Stimulated activated naive CD8-positive, alpha-beta T cell treated with anti-CD3 and anti-CD28 coated beads, Interleukin-15, amount 100 ng/mL, for 72 hours (primary cell): Measurements from ENCODE around the gene DIP2C.

Source experiments
- ATAC-seq: fragments of 150-1000 bp; cut with Tn5 transposase; 2 replicates; pipeline ENCODE4 v1.10.0; 2021; ENCODE audit warnings: mild to moderate bottlenecking, moderate library complexity
- DNase-seq, 2 donors: peaks; one replicate each; pipeline ENCODE4 v3.0.0; 2021 to 2022
- H3K27ac Mint-ChIP-seq, 2 donors: one replicate each; pipeline ENCODE4 v1.8.0; 2022; ENCODE audit warnings: mild to moderate bottlenecking in 2 of 2, mixed read lengths in 2 of 2, moderate library complexity in 2 of 2
- H3K27me3 Mint-ChIP-seq: one replicate; pipeline ENCODE4 v1.8.0; 2022; ENCODE audit warnings: mixed read lengths
- H3K4me1 Mint-ChIP-seq: one replicate; pipeline ENCODE4 v1.8.0; 2022; ENCODE audit warnings: mild to moderate bottlenecking, mixed read lengths
- H3K4me3 Mint-ChIP-seq, 2 donors: one replicate each; pipeline ENCODE4 v1.8.0; 2022; ENCODE audit warnings: mild to moderate bottlenecking in 2 of 2, mixed read lengths in 2 of 2, moderate library complexity in 1 of 2
- H3K9me3 Mint-ChIP-seq, 2 donors: one replicate each; pipeline ENCODE4 v1.8.0; 2022; ENCODE audit warnings: mixed read lengths in 2 of 2

The DIP2C gene

GRCh38 chr10:557792-558328, 131.6 kb downstream of the DIP2C start:
- peaks cover 23% of the 10 kb centered on the region for H3K27me3 Mint-ChIP-seq
- peaks cover 11% of the 10 kb centered on the region for H3K4me1 Mint-ChIP-seq
- H3K4me3 Mint-ChIP-seq: no peak overlapping the region
- DNase-seq (no peak), ATAC-seq (peak; percentile 23)
- no peaks in the 10 kb centered on the region for H3K9me3 Mint-ChIP-seq
- H3K27ac Mint-ChIP-seq: no peak overlapping the region

GRCh38 chr10:556971-557637, 132.4 kb downstream of the DIP2C start:
- Mint-ChIP-seq H3K27ac (no peak overlapping the region), H3K4me1 (peaks cover 11% of the 10 kb centered on the region), H3K27me3 (peaks cover 23% of the 10 kb centered on the region), H3K9me3 (no peaks in the 10 kb centered on the region), H3K4me3 (no peak overlapping the region)
- DNase-seq: no peak
- ATAC-seq: peak; percentile 48

DNA sequence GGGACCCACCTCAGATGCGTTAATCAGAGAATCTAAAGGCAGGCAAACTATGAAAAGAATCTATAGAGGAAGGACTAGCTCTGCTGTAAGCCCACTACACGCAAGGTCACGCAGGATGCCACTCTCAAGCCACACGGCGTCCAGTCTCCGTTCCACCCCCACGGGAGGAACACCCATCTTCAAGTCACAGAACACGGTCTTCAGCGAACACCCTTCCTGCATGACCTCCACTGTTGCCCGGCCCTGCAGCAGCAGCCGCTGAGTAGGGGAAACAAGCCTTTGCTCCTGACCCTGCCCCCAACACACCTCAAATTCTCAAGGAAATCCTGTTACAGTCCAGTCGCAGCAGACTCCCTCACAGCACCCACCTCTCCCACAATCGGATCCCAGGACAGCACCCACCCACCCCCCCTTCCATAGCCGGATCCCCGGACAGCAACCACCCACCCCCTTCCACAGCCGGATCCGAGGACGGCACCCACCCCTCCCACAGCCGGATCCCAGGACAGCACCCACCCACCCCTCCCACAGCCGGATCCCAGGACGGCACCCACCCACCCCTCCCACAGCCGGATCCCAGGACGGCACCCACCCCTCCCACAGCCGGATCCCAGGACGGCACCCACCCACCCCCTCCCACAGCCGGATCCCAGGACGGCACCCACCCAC, 133.7 kb downstream of the DIP2C start:
- no peak overlapping the region for H3K27ac Mint-ChIP-seq
- H3K4me3 Mint-ChIP-seq: no peak overlapping the region
- peaks cover 11% of the 10 kb centered on the region for H3K4me1 Mint-ChIP-seq
- DNase-seq (no peak), ATAC-seq (no peak)
- peaks cover 30% of the 10 kb centered on the region for H3K27me3 Mint-ChIP-seq
- no peaks in the 10 kb centered on the region for H3K9me3 Mint-ChIP-seq

DNA sequence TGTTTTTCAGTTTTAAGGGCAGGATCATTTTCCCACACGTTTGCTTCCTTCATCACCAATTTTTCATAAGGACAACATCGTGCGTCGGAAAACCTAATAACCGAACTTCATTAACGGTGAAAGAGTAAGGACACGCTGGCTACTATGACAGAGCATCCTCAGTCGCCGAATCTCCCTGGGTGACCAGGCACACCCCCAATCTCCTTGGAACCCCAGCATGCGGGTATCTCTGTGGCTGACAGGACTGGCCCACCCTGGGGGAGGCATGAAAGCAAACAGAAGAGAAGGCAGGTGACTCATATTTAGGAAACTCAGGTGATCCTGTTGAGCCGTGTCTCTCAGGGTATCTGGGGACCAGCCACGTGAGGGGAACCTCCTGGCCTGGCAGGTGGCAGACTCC, 134.2 kb downstream of the DIP2C start:
- DNase-seq (no peak), ATAC-seq (no peak)
- Mint-ChIP-seq H3K4me1 (peaks cover 11% of the 10 kb centered on the region), H3K27ac (no peak overlapping the region), H3K9me3 (no peaks in the 10 kb centered on the region), H3K27me3 (peaks cover 34% of the 10 kb centered on the region), H3K4me3 (no peak overlapping the region)

GRCh38 chr10:554182-554848, 135.2 kb downstream of the DIP2C start:
- no peak for DNase-seq
- ATAC-seq: no peak
- H3K4me3 Mint-ChIP-seq: no peak overlapping the region
- H3K27ac Mint-ChIP-seq: no peak overlapping the region
- H3K9me3 Mint-ChIP-seq: no peaks in the 10 kb centered on the region
- H3K27me3 Mint-ChIP-seq: peaks cover 37% of the 10 kb centered on the region
- H3K4me1 Mint-ChIP-seq: peaks cover 11% of the 10 kb centered on the region

DNA sequence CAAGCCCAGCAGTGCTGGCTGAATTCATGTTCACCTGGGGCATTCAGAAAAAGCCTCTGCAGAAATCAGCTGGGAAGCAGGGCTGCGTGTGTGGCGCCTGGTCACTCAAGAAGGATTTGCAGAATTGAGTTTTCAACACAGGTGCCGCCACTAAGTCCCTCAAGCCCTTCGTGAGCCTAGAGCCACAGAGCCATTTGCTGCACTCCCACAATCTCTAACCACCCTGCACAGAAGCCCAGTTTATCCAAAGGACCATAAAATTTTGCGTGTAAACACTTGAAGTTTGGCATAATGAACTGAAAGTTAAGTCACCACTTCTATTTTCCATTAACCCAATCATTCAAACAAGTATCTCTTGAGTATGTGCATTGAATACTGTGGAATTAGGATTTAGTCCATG, 136.2 kb downstream of the DIP2C start:
- H3K4me3 Mint-ChIP-seq: no peak overlapping the region
- peaks cover 48% of the 10 kb centered on the region for H3K27me3 Mint-ChIP-seq
- H3K9me3 Mint-ChIP-seq: no peaks in the 10 kb centered on the region
- ATAC-seq (no peak), DNase-seq (no peak)
- peaks cover 11% of the 10 kb centered on the region for H3K4me1 Mint-ChIP-seq
- H3K27ac Mint-ChIP-seq: no peak overlapping the region

DNA sequence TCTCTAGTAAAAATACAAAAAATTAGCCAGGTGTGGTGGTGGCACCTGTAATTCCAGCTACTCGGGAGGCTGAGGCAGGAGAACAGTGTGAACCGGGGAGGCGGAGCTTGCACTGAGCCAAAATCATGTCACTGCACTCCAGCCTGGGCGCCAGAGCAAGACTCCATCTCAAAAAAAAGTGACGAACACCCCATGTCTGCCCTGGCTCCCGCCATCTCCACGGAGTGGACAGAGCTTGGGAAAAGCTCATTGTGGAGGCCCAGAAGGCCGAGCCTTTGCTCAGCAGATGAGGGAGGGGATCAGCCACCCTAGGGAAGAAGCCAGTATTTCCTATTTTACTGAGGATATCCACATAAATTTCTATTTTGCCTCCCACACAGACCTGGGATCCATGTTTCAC, 136.8 kb downstream of the DIP2C start:
- DNase-seq (no peak), ATAC-seq (no peak)
- no peak overlapping the region for H3K4me3 Mint-ChIP-seq
- H3K9me3 Mint-ChIP-seq: no peaks in the 10 kb centered on the region
- H3K4me1 Mint-ChIP-seq: peaks cover 11% of the 10 kb centered on the region
- H3K27me3 Mint-ChIP-seq: peaks cover 53% of the 10 kb centered on the region
- H3K27ac Mint-ChIP-seq: no peak overlapping the region

DNA sequence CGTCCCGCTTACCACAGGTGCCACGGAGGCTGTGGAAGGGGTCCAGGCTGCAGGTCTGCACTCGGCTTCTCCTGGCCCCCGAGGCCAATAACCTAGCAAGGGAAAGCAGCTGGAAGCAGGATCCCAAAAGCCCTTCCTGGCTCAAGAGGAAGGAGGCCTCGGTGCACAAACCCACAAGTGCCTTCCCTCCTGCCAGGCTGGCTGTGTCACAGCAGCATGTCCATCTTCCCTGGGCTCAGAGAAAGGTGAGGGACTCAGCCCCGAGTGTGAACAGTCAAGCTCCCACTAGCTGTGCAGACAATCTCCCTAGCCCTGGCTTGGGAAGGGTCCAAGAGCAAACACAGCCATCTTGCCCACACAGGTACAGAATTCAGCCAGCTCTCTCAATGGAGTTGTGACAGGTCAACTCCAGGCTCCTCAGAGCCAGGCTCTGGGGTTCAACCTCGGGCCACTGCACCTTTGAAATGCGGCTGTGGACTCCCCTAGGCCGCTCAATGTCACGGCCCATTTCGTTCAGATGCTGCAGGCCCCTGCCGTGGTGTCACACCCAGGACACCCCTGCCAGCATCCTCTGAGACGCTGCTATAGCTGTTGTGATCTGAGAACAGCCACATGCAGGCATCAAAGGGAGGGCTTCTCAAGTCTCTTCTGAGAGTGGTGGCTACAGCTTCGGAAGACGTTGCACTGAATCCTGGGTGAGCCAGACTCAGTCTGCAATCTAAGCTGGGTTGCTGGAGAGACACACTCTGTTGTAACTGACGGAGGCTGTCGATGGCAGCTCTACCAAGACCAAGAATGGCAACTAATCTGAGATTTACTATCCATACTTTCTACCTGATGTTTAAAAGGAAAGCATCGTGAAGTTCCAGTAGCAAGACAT, 137.9 kb downstream of the DIP2C start:
- no peak overlapping the region for H3K27ac Mint-ChIP-seq
- H3K4me1 Mint-ChIP-seq: peaks cover 4% of the 10 kb centered on the region
- ATAC-seq: no peak
- no peak overlapping the region for H3K4me3 Mint-ChIP-seq
- DNase-seq: no peak
- H3K9me3 Mint-ChIP-seq: no peaks in the 10 kb centered on the region
- peaks cover 58% of the 10 kb centered on the region for H3K27me3 Mint-ChIP-seq

- Mint-ChIP-seq H3K27me3 (peaks cover 53% of the 10 kb centered on the region), H3K4me3 (no peak overlapping the region), H3K4me1 (no peaks in the 10 kb centered on the region), H3K27ac (no peak overlapping the region), H3K9me3 (no peaks in the 10 kb centered on the region)
- no peak for DNase-seq
- peak; percentile 35 for ATAC-seq
Measured at GRCh38 chr10:550665-551372, 138.6 kb downstream of the DIP2C start.

DNA sequence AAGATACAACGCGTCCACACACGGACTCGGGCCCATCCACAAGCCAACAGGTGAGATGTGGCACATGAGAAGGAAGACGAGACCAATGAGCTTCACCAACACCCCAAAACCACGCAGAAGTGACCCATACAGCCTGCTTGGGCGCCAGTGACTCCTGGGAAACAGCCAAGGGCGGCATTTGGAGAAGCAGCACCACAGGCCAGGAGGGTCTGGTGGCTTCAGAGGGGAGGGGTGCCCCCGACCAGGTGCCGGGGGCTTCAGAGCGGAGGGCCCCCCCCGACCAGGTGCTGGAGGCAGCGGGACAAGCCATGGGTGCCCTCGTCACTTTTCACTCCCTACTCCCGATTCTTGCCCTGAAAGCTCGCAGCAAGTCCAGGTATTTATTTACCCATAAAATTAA, 140.1 kb downstream of the DIP2C start:
- Mint-ChIP-seq H3K27me3 (peaks cover 53% of the 10 kb centered on the region), H3K4me1 (peaks cover 5% of the 10 kb centered on the region), H3K27ac (peak overlapping the region in 1 of 2 donors; percentile 15), H3K4me3 (no peak overlapping the region), H3K9me3 (no peaks in the 10 kb centered on the region)
- ATAC-seq (no peak), DNase-seq (no peak)

GRCh38 chr10:548238-548901, 141.1 kb downstream of the DIP2C start:
- H3K4me1 Mint-ChIP-seq: peaks cover 12% of the 10 kb centered on the region
- ATAC-seq (no peak), DNase-seq (no peak)
- H3K9me3 Mint-ChIP-seq: no peaks in the 10 kb centered on the region
- H3K27ac Mint-ChIP-seq: peak overlapping the region in 1 of 2 donors; percentile 71
- no peak overlapping the region for H3K4me3 Mint-ChIP-seq
- H3K27me3 Mint-ChIP-seq: peaks cover 49% of the 10 kb centered on the region

- no peak for DNase-seq
- Mint-ChIP-seq H3K27ac (no peak overlapping the region), H3K9me3 (no peaks in the 10 kb centered on the region), H3K4me3 (no peak overlapping the region), H3K27me3 (peaks cover 51% of the 10 kb centered on the region), H3K4me1 (peaks cover 12% of the 10 kb centered on the region)
- ATAC-seq: no peak
Measured at GRCh38 chr10:547591-548081, 141.8 kb downstream of the DIP2C start.

GRCh38 chr10:546971-547590, 142.4 kb downstream of the DIP2C start:
- peaks cover 57% of the 10 kb centered on the region for H3K27me3 Mint-ChIP-seq
- H3K9me3 Mint-ChIP-seq: no peaks in the 10 kb centered on the region
- DNase-seq: no peak
- ATAC-seq: no peak
- H3K27ac Mint-ChIP-seq: no peak overlapping the region
- no peak overlapping the region for H3K4me3 Mint-ChIP-seq
- peaks cover 13% of the 10 kb centered on the region for H3K4me1 Mint-ChIP-seq

- Mint-ChIP-seq H3K27ac (no peak overlapping the region), H3K27me3 (peaks cover 63% of the 10 kb centered on the region), H3K9me3 (no peaks in the 10 kb centered on the region), H3K4me3 (no peak overlapping the region), H3K4me1 (peaks cover 20% of the 10 kb centered on the region)
- DNase-seq (no peak), ATAC-seq (no peak)
Measured at GRCh38 chr10:546451-546850, 143.0 kb downstream of the DIP2C start.
